ENCODE data around the gene FOXO6. TPM values are rescaled to one million over a fixed set of nuclear protein-coding genes. Genes with fewer than 3 reads are reported as not detected.

Gene FOXO6
- total and polyA plus RNA-seq, 7 experiments from 2014 or later: 0.66 to 1.3 TPM; not detected in 5

DNA sequence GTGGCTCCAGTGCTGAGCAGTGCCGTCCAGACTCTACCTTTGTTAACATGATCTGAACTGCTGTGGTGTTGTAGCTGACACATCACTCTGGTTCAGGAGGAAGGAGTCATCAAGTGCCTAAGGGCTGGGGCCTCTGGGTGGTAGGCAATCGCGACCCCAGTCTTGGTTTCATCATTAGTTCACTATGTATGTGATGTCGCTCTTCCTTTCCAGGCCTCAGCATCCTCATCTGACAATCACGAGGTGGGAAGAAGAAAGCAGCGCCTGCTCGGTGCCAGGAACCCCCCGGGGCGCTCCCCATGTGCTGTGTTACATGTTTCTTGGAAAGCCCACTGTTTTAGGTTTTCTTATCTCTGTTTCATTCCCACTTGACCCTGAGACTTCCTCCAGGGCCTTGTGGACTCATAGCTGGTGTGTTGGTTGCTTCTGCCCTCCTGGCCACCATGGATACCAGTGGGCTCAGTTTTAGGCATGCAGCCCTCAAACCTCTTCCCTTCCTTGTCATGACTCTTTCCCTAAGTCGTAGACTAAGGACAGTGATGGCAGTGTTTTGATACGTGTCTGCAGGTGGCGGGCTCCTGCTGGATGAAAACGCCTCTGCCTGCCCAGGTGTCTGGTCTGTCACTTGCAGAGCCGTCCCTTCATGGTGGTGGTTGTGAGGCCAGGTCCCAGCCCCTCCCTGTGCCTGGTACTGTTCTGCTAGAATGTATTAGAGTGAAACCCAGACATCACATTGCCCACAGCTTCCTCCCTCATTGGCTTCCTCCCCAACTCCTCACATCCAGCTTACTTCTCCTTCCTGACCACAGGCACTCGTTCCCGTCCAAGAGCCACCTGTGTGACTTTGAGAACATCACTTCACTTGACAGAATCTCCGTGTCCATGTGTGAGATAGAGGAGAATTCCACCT lies 17.2 kb upstream of the FOXO6 start:
- no peak overlapping the region for H3K27ac Mint-ChIP-seq
- Histone ChIP-seq H3K9me3 (ENCODE audit: control insufficient read depth in 2 of 3, low read length in 3 of 3) (peaks cover 0 to 4% (median 0%) of the 10 kb centered on the region in 3 experiments), H3K36me3 (ENCODE audit: control insufficient read depth in 2 of 3, insufficient read depth in 3 of 3, low read length in 3 of 3) (no peaks in the 10 kb centered on the region), H3K4me1 (ENCODE audit: control insufficient read depth in 2 of 2, insufficient read depth in 2 of 2, low read length in 2 of 2) (no peaks in the 10 kb centered on the region), H3K27me3 (ENCODE audit: control insufficient read depth in 2 of 2, insufficient read depth in 2 of 2, low read length in 2 of 2) (no peaks in the 10 kb centered on the region), H3K4me3 (ENCODE audit: low read length) (no peak overlapping the region), H3K27ac (ENCODE audit: low read depth, low read length) (no peak overlapping the region)
- H3K36me3 Mint-ChIP-seq: no peaks in the 10 kb centered on the region
- H3K4me1 Mint-ChIP-seq: peaks cover 0 to 10% (median 0%) of the 10 kb centered on the region in 7 donors
- H3K27me3 Mint-ChIP-seq: peaks cover 23 to 56% (median 29%) of the 10 kb centered on the region in 5 donors
- H3K9me3 Mint-ChIP-seq: peaks cover 0 to 15% (median 5%) of the 10 kb centered on the region in 11 donors
- ATAC-seq: peak; percentile 38
- H3K4me3 Mint-ChIP-seq: peak overlapping the region in 1 of 10 donors; percentile 8
- DNase-seq: no peak
- ChIA-PET POLR2A (interaction anchor here (0.6 kb wide), 1 partner anchor 120 kb away, joined by 3 read pairs; no protein-coding TSS in a partner anchor), CTCF (no interaction called here)
- intact Hi-C loops (cut with micrococcal nuclease): no loop called here

DNA sequence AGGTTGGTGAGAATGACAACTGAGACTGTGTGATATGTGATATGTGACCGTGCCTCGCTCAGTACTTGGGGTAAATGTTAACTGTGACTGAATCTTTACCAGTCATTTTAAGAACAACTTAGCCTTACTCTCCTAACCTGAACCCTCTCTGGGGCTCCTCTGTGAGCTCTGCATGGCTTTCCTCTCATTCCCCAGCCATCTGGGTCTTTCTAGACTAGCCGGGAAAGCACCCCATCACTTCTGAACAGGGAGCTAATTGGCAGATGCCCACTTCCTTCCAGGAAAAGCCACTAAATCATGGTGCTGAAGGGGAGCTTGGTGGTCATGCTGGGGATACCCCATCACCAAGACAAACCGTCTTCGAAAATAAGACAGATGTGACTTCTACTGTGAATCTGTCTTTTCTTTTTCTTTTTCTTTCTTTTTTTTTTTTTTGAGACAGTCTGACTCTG lies 16.5 kb upstream of the FOXO6 start:
- DNase-seq: no peak
- ATAC-seq: no peak

GRCh38 chr1:41345434-41346075 lies 15.7 kb upstream of the FOXO6 start:
- Mint-ChIP-seq H3K27ac (peak overlapping the region in 1 of 9 donors; percentile 6), H3K4me3 (no peak overlapping the region), H3K27me3 (peaks cover 19 to 57% (median 31%) of the 10 kb centered on the region in 5 donors), H3K4me1 (peaks cover 0 to 10% (median 0%) of the 10 kb centered on the region in 7 donors), H3K9me3 (peaks cover 0 to 2% (median 0%) of the 10 kb centered on the region in 11 donors), H3K36me3 (no peaks in the 10 kb centered on the region)
- no peak for DNase-seq
- Histone ChIP-seq H3K27ac (ENCODE audit: low read depth, low read length) (no peak overlapping the region), H3K27me3 (ENCODE audit: control insufficient read depth in 2 of 2, insufficient read depth in 2 of 2, low read length in 2 of 2) (no peaks in the 10 kb centered on the region), H3K4me3 (ENCODE audit: low read length) (no peak overlapping the region), H3K36me3 (ENCODE audit: control insufficient read depth in 2 of 3, insufficient read depth in 3 of 3, low read length in 3 of 3) (no peaks in the 10 kb centered on the region), H3K4me1 (ENCODE audit: control insufficient read depth in 2 of 2, insufficient read depth in 2 of 2, low read length in 2 of 2) (no peaks in the 10 kb centered on the region), H3K9me3 (ENCODE audit: control insufficient read depth in 2 of 3, low read length in 3 of 3) (no peaks in the 10 kb centered on the region)
- ATAC-seq: no peak
- CTCF ChIA-PET: interaction anchor here (0.6 kb wide), 1 partner anchor 72 kb away, joined by 3 read pairs; no protein-coding TSS in a partner anchor
- POLR2A ChIA-PET: no interaction called here
- intact Hi-C loops (cut with micrococcal nuclease): no loop called here

More for the DNA sequence above, 16.5 kb upstream of the FOXO6 start:
- no peak overlapping the region for H3K27ac ChIP-seq (ENCODE audit: low read depth, low read length)
- ChIA-PET POLR2A (no interaction called here), CTCF (no interaction called here)
- H3K4me3 ChIP-seq (ENCODE audit: low read length): no peak overlapping the region
- no peaks in the 10 kb centered on the region for H3K27me3 ChIP-seq (ENCODE audit: control insufficient read depth in 2 of 2, insufficient read depth in 2 of 2, low read length in 2 of 2)
- Mint-ChIP-seq H3K4me1 (peaks cover 0 to 10% (median 0%) of the 10 kb centered on the region in 7 donors), H3K9me3 (peaks cover 0 to 8% (median 4%) of the 10 kb centered on the region in 11 donors), H3K4me3 (no peak overlapping the region), H3K27ac (no peak overlapping the region), H3K27me3 (peaks cover 23 to 59% (median 30%) of the 10 kb centered on the region in 5 donors), H3K36me3 (no peaks in the 10 kb centered on the region)
- intact Hi-C loops (cut with micrococcal nuclease): no loop called here
- no peaks in the 10 kb centered on the region for H3K36me3 ChIP-seq (ENCODE audit: control insufficient read depth in 2 of 3, insufficient read depth in 3 of 3, low read length in 3 of 3)
- H3K4me1 ChIP-seq (ENCODE audit: control insufficient read depth in 2 of 2, insufficient read depth in 2 of 2, low read length in 2 of 2): no peaks in the 10 kb centered on the region
- peaks cover 0 to 3% (median 0%) of the 10 kb centered on the region in 3 experiments for H3K9me3 ChIP-seq (ENCODE audit: control insufficient read depth in 2 of 3, low read length in 3 of 3)

DNA sequence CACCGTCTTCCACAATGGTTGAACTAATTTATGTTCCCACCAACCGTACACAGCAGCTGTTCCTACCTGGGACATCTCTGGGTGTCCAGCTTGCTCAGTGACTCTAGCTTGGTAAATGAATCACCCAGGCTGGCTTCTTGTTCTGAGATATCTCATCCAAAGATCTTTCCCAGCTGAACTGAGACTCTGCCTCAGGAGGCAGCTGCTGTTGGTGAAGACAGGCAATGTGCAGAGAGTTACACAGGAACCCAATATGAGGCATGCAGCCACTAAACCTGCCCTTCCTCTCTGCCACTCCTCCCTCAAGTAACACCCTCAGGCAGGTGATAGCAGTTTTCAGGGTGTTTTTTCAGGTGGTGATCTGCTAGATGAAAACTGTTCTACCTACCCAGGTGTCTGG lies 14.0 kb upstream of the FOXO6 start:
- H3K36me3 ChIP-seq (ENCODE audit: control insufficient read depth in 2 of 3, insufficient read depth in 3 of 3, low read length in 3 of 3): no peaks in the 10 kb centered on the region
- no peak overlapping the region for H3K27ac Mint-ChIP-seq
- no peak for DNase-seq
- peaks cover 0 to 10% (median 0%) of the 10 kb centered on the region in 7 donors for H3K4me1 Mint-ChIP-seq
- H3K4me1 ChIP-seq (ENCODE audit: control insufficient read depth in 2 of 2, insufficient read depth in 2 of 2, low read length in 2 of 2): no peaks in the 10 kb centered on the region
- H3K27ac ChIP-seq (ENCODE audit: low read depth, low read length): no peak overlapping the region
- H3K27me3 ChIP-seq (ENCODE audit: control insufficient read depth in 2 of 2, insufficient read depth in 2 of 2, low read length in 2 of 2): no peaks in the 10 kb centered on the region
- peaks cover 14 to 44% (median 23%) of the 10 kb centered on the region in 5 donors for H3K27me3 Mint-ChIP-seq
- CTCF ChIA-PET: no interaction called here
- H3K9me3 ChIP-seq (ENCODE audit: control insufficient read depth in 2 of 3, low read length in 3 of 3): no peaks in the 10 kb centered on the region
- POLR2A ChIA-PET: no interaction called here
- ATAC-seq: no peak
- peaks cover 0 to 1% (median 0%) of the 10 kb centered on the region in 11 donors for H3K9me3 Mint-ChIP-seq
- no peak overlapping the region for H3K4me3 ChIP-seq (ENCODE audit: low read length)
- intact Hi-C loops (cut with micrococcal nuclease): no loop called here
- H3K4me3 Mint-ChIP-seq: no peak overlapping the region
- H3K36me3 Mint-ChIP-seq: no peaks in the 10 kb centered on the region

DNA sequence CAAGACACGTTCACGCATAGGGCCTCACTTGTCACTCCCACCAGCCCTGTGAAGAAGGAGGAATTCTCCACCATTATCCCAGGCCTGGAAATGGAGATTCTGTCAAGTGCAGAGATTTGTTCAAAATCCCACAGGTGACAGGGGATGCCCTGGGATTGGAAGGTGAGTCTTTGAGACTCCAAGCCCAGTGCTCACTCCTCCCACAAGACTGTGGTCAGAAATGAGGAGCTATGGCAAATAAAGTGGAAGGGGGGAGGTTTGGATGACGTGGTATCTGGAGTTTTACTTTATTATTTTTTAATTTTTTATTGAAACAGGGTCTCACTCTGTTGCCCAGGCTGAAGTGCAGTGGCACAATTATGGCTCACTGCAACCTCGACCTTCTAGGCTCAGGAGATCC lies 12.8 kb upstream of the FOXO6 start:
- Mint-ChIP-seq H3K4me3 (no peak overlapping the region), H3K27me3 (peaks cover 5 to 35% (median 17%) of the 10 kb centered on the region in 5 donors), H3K9me3 (peaks cover 0 to 1% (median 0%) of the 10 kb centered on the region in 11 donors), H3K27ac (no peak overlapping the region), H3K36me3 (no peaks in the 10 kb centered on the region), H3K4me1 (peaks cover 0 to 10% (median 0%) of the 10 kb centered on the region in 7 donors)
- ChIA-PET CTCF (no interaction called here), POLR2A (no interaction called here)
- no peaks in the 10 kb centered on the region for H3K4me1 ChIP-seq (ENCODE audit: control insufficient read depth in 2 of 2, insufficient read depth in 2 of 2, low read length in 2 of 2)
- H3K4me3 ChIP-seq (ENCODE audit: low read length): no peak overlapping the region
- intact Hi-C loops (cut with micrococcal nuclease): no loop called here
- H3K36me3 ChIP-seq (ENCODE audit: control insufficient read depth in 2 of 3, insufficient read depth in 3 of 3, low read length in 3 of 3): no peaks in the 10 kb centered on the region
- no peaks in the 10 kb centered on the region for H3K9me3 ChIP-seq (ENCODE audit: control insufficient read depth in 2 of 3, low read length in 3 of 3)
- H3K27ac ChIP-seq (ENCODE audit: low read depth, low read length): no peak overlapping the region
- no peaks in the 10 kb centered on the region for H3K27me3 ChIP-seq (ENCODE audit: control insufficient read depth in 2 of 2, insufficient read depth in 2 of 2, low read length in 2 of 2)
- DNase-seq (no peak), ATAC-seq (no peak)

- Histone ChIP-seq H3K4me1 (ENCODE audit: control insufficient read depth in 2 of 2, insufficient read depth in 2 of 2, low read length in 2 of 2) (no peaks in the 10 kb centered on the region), H3K9me3 (ENCODE audit: control insufficient read depth in 2 of 3, low read length in 3 of 3) (no peaks in the 10 kb centered on the region), H3K27me3 (ENCODE audit: control insufficient read depth in 2 of 2, insufficient read depth in 2 of 2, low read length in 2 of 2) (no peaks in the 10 kb centered on the region), H3K36me3 (ENCODE audit: control insufficient read depth in 2 of 3, insufficient read depth in 3 of 3, low read length in 3 of 3) (no peaks in the 10 kb centered on the region), H3K27ac (ENCODE audit: low read depth, low read length) (no peak overlapping the region), H3K4me3 (ENCODE audit: low read length) (no peak overlapping the region)
- DNase-seq (no peak), ATAC-seq (no peak)
- Mint-ChIP-seq H3K36me3 (no peaks in the 10 kb centered on the region), H3K4me1 (peaks cover 0 to 3% (median 0%) of the 10 kb centered on the region in 7 donors), H3K27me3 (peaks cover 5 to 32% (median 17%) of the 10 kb centered on the region in 5 donors), H3K4me3 (no peak overlapping the region), H3K9me3 (peaks cover 0 to 1% (median 0%) of the 10 kb centered on the region in 11 donors), H3K27ac (no peak overlapping the region)
- POLR2A ChIA-PET: no interaction called here
- intact Hi-C loops (cut with micrococcal nuclease): no loop called here
- CTCF ChIA-PET: no interaction called here
Measured at GRCh38 chr1:41349361-41350054, 11.7 kb upstream of the FOXO6 start.

Data from naive thymus-derived CD4-positive, alpha-beta T cell (primary cell).